HG03442 (cell line): ENCODE measurements around the gene NETO2.
A peak's percentile ranks its signal among the peaks of the same experiment; 100 is the strongest.
"Not testable (repeated sequence)": the region's sequence is repeated elsewhere in the genome, so short reads cannot be mapped to it uniquely, and the experiment has no call there.

Experiments
- ATAC-seq: cut with Tn5 transposase; IDR thresholded peaks from one replicate; pipeline ENCODE4 v1.9.1; 2021; ENCODE audit warnings: mild to moderate bottlenecking, moderate library complexity; ENCODE audit not compliant: unreplicated experiment

Gene NETO2, protein sequence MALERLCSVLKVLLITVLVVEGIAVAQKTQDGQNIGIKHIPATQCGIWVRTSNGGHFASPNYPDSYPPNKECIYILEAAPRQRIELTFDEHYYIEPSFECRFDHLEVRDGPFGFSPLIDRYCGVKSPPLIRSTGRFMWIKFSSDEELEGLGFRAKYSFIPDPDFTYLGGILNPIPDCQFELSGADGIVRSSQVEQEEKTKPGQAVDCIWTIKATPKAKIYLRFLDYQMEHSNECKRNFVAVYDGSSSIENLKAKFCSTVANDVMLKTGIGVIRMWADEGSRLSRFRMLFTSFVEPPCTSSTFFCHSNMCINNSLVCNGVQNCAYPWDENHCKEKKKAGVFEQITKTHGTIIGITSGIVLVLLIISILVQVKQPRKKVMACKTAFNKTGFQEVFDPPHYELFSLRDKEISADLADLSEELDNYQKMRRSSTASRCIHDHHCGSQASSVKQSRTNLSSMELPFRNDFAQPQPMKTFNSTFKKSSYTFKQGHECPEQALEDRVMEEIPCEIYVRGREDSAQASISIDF

DNA sequence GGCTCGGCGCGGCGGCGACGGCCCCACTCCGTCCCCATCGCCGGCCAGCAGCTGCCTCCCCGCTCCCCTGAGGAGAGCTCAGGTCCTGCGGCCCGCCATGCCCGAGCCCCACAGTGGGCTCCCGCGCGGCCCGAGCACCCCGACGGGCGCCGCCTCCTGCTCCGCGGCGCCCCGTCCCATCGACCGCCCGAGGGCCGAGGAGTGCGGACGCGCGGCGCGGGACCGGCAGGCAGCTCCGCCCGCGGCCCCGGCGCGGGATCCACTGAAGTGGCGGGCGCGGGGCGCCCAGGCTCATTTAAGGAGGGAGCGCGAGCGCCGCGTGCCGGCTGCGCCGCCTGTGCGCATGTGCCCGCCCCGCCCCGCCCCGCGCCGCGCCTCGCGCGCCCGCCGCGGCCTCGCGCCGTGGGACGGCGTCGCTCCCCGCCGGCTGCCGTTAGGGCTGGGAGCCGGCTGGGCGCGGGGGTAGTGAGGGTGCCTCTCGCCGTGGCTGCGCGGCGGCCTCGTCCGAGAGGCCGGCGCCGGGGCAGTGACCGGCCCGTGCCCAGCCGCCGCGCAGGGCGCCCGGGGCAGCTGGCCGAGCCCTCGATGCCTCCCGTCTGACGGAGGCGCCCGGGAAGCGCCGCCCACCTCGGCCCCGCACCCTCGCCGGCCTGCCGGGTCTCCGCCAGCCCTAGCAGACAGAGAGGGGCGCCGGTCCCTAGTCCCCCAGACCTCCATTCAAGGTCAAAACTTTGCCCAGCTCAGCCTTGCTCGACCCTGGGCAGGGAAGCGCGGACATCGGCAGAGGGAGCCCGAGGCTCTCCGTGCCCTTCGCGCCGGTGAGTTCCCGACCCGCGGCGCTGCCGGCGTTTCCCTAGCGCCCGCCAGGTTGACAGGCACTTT lies at the start of gene NETO2:
Gene NETO2 (minus strand): TSS at position 269 of the 882 bp plus-strand sequence. CDS start 333 bp downstream, outside the sequence.
- ATAC-seq, result peak; percentile 50

DNA sequence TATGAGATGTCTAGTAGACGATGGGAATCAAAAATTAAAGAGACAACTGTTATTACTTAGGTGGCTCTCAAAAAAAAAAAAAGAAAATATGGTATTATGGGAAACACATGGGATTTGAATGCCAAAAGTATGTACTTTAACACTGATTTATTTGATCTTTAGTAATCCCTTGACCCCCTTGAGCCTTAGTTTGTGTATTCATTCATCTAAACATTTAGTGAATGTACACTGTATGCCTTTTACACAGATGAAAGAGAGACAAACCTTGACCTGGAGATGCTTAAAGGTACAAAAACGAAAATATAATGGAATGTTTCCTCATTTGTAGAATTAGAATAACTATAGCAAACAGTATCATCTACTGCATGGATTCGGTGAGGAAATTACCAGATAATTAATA lies 38.6 kb upstream of the NETO2 start:
- ATAC-seq, result no peak

DNA sequence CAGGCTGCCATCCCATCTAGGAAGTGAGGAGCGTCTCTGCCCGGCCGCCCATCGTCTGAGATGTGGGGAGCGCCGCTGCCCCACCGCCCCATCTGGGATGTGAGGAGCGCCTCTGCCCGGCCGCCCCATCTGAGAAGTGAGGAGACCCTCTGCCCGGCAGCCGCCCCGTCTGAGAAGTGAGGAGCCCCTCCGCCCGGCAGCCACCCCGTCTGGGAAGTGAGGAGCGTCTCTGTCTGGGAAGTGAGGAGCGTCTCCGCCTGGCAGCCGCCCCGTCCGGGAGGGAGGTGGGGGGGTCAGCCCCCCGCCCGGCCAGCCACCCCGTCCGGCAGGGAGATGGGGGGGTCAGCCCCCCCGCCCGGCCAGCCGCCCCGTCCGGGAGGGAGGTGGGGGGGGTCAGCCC lies 37.3 kb upstream of the NETO2 start:
- not testable (repeated sequence) for ATAC-seq

DNA sequence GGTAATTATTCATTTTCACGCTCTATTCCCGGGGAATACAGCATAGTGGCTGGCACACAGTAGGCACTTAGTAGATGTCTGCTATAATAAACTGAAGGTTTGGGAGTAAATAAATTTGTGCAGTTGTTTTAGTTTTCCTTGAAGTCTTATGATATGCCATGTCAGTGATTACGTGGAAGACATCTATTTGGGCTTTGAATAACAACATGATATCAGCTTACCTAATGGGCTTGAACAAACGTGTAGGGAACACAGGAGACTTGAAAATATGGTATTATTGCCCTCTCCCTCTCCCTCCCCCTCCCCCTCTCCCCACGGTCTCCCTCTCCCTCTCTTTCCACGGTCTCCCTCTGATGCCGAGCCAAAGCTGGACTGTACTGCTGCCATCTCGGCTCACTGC lies 36.3 kb upstream of the NETO2 start:
- no peak for ATAC-seq

DNA sequence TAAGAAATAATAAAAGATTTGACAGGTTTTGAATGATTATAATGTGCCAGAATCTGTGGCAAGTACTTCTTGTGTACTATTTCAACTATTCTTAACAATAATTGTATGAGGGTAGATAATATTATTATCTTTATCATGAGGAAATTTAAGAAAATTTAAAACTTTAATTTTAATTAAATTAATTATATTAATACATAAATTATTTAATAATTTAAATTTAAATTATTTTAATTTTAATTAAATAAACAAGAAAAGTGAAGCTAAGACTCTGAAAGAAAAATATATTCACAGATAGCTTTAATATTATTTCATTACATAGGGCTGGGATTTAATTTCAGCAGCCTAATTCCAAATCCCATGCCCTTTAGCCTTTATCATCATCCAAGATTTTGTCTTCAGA lies 31.4 kb upstream of the NETO2 start:
- no peak for ATAC-seq

DNA sequence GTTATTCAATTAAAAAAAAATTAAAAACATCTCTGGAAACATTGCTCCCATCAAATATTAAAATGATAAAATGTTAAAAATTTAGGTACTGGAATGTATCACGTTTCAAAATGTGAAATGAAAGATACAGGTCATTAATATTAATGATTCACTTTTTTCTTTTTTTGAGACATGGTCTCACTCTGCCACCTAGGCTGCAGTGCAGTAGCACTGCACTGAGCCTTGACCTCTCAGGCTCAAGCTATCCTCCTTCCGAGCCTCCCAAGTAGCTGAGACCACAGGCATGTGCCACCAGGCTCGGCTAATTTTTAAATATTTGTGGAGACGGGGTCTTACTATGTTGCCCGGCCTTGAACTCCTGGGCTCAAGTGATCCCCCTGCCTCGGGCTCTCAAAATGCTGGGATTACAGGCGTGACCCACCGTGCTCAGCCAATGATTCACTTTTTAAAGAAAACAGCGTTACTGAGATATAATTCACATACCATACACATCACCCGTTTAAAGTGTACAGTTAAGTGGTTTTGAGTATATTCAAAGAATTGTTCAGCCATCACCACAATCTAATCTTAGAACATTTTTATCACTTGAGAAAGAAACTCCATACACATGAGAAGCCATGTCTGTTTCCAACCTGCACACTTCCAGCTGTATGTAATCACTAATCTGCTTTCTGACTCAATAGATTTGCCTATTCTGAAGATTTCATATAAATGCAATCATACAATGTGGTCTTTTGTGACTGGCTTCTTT lies 19.1 kb upstream of the NETO2 start:
- no peak for ATAC-seq

DNA sequence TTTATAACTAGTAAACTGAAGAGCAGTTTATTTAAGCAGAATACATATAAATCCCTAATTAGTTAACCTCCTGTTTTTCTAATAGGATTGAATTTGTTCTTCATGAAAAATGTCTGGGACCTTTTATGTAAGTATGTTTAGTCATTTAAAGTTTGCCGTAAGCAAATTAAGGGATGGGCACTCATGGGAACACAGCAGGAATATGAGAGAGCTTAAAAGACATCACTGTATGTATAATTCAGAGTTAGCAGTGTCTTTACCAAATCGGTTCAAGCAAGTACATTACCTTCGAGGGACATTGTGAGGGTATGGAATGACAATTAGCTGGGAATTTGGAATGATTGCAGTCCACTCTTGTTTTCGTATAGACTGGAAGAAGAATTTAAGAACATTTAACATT lies 17.7 kb upstream of the NETO2 start:
- ATAC-seq, result no peak

DNA sequence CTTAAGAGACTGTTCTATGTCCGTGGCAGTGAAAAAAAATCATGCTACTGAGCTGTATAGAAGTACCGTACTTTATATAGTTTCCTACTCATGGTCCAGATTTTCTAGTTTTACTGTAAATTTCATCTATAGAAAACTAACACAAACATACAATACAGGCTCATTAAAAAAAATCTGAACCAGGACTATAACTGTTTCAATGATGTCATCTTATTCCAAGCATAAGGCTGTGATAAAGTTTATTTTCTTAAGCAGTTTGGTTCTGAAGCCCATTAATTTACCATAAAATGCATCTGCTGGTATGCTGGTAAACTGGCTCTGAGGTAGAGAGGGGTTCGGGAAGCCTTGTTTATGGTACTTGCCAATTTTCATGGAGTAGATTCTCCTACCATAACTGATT lies 16.7 kb upstream of the NETO2 start:
- ATAC-seq, result no peak

DNA sequence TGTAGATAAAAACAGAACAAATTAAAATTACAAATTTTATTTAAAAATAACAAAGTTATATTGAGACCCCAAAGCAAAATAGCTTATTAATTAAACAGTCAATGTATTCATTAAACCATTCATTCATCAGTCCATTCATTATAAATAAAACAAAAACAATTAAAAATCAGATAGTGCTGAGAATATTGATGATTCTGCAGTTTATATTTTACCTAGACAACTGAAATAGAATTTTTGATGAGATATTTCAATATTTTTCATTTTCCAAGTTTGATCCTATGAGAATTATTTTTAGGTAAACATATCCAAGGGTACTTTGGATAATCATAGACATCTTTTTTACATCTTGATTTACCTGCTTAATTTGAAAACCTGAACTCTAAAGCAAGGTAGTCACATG lies 15.2 kb upstream of the NETO2 start:
- ATAC-seq, result no peak

DNA sequence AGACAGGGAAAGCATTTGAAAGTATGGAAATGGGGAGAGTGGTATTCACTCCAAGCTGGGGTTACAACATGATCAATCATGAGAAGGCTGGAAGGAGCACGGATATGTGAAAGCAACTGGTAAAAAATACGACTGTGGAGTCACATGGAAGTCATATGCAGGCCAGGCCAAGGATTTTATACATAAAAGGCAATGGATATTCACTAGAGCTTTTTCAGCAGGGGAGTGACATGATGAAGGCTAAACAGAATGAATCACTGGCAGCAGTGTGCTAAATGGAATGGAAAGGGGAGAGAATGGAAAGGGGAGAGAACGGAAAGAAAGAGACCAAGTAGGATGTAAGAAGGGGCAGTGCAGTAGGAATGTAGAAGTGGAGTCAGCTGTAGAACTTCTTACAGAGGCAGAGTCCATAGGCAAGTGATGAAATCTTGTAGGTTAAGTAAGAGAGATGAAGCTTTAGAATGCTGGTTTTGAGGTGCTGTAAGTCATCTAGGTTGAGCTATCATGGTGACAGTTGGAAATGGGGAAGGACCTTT lies 13.0 kb upstream of the NETO2 start:
- no peak for ATAC-seq

DNA sequence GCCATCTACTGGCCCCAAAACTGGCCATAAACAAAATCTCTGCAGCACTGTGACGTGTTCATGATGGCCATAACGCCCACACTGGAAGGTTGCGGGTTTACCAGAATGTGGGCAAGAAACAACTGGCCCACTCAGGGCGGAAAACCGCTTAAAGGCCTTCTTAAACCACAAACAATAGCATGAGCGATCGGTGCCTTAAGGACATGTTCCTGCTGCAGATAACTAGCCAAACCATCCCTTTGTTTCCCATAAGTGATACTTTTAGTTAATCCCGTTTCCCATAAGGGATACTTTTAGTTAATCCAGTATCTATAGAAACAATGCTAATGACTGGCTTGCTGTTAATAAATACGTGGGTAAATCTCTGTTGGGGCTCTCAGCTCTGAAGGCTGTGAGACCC lies 8.8 kb upstream of the NETO2 start:
- not testable (repeated sequence) for ATAC-seq

DNA sequence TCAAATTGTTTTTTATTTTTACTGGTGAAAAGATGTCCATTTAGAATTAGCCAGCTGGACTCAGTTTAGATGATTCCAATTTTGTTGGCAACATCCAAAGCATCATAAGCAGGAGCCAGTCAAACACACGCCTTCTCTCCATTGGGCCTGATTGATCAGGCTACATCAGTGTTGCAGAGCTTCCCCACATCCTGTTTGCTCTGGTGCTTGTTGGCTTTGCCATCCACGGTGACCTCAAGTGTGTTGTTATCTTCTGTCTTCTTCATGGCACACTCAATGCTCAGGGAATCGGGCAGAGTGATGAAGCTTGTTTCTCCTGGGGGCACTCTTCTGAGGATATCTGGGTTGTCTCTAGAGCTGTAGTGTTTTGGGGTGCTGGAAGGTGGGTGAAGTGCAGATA lies 6.3 kb upstream of the NETO2 start:
- no peak for ATAC-seq

DNA sequence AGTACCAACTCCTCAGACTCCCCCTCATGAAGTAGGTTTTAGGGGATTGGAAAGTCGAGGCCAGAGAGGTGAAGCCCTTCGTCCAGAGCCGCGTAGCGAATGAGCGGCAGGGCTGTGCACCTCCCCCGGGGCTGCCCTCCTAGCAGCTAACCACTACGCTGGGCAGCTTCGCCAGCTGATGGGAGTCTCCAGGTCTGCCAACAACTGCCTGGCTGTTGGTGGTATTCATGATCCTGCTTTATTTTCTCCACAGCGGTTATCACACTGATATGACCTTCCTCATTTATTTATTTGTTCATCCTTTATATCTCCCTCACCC lies 773 bp upstream of the NETO2 start:
- no peak for ATAC-seq

DNA sequence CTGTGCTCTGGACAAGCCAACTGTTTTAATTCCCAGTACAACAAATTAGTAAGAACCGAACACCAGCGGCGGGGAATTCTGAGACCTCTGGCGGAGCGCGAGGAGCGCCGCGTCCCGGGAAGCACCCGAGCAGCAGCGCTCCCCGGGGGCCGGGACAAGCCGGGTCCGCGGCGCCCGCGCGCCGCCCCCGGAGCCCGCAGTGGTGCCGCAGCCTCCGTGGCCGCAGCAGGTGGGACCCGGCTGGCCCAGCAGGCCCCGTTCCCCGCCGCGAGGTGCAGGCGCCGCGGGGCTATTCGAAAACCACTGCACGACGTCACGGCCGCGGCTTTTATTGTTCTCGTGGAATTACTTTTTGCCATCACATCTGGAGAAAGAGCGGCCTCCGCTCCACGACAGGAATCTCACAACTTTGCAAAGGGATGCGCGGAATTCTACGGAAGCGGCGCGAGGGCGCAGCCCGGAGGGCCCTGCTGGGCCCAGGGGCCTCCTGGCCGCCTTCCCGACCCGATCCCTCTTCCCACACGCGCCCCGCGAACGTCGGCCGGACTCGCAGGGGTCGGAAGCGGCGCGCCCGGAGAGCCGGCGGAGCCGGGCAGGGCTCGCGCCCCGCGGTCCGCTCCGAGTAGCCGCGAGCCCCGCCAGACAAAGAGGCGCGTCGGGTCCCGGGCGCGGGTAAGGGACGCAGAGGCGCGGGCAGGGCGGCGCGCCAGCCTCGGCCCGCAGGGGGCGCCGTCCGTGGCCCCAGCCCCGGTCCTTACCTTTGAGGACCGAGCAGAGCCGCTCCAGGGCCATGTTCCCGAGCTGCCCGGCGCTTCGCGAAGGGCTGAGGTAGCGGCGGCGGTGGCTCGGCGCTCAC lies 696 bp downstream of the NETO2 start:
- ATAC-seq, result peak; percentile 63

DNA sequence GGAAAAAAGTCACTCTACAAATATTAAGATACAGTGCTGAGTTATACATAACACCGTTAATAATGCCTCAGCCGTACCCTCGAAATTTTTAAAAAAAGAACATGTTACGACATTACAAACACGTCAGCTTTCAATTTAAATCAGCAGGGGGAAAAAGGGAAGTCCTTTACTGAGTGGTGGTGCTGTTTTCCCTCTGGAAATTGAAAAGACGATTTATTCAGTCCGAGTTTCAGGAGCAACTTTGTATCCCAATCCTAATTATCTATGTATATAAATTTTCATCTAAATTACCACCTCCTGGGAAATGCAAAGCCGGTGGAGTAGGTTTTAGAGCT lies 1.3 kb downstream of the NETO2 start:
- no peak for ATAC-seq

DNA sequence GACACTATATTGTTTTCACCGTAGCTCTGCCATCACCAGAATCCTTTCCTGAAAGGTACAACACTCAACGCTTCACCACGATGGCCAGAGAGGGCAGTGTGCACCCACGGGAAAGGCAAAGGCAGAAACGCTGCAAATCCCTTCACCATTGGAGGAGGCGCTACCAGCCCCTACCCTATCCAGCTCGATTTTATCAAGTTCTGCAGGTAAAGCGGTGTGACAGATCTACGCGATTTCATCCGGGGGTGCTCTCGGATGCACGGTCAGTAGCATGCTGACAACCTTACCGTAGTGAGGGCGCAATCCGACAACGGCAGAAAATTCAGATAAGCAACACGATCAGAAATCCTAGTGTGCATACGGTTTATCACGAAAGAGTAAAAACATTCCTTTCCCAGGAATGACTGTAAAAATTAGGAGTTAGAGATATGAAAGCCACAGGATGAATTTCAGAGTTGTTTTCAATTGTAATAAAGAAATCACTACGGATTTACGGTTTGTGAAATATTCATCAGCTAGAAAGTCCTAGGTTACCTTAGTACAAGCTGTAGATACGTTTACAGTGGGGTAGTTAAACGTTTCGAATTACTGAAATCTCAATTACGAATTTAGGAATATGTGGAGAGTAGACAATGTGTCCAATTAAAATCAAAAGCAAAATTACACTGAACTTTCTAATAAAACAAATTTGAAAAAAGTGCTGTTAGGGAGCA lies 1.8 kb downstream of the NETO2 start:
- ATAC-seq, result peak; percentile 42

DNA sequence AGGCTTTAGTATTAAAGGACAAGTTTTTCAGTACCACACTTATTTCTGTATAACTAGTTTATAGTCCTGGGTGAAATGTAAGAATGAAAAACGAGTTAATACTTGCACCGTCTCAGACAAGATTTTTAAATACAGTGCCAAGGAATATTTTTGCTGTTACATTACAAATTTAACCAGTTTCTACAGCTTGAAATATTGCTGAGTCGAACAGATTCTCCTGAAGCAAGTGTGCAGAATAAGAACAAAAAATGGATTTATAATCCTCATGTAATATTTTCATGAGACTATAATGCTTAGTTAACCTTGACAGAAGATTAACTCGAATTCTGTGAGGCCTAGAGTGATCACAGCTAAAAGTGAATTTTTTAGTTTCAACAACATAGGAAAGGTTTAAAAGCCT lies 3.1 kb downstream of the NETO2 start:
- ATAC-seq, result no peak

DNA sequence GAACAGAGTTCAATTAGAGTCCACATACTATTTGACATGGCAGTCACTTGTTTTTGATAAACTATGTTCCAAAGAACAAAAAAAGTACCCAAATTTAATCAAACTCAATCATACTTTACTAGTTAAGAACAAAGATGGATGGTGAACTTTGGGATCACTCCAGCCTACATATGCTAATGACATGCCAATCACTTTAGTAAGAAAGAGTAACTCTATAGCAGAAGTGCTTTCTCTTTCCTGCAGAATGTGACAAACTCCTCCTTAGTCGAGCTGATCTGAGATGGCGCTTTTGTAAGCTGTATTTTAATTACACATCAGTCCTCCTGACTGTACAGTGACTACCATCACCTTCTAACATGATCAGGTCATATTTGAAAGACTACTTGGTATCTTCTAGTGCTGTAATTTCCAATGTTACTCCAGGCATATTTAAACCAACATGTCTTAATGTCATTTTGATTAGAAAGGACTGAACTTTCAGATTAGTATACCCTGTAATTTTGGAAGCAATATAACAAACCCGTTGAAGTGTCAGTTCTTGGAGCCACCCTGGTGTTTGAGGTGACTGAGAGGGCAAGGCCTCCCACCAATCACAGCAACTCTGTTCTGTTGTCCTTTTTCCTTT lies 4.1 kb downstream of the NETO2 start:
- ATAC-seq, result no peak

DNA sequence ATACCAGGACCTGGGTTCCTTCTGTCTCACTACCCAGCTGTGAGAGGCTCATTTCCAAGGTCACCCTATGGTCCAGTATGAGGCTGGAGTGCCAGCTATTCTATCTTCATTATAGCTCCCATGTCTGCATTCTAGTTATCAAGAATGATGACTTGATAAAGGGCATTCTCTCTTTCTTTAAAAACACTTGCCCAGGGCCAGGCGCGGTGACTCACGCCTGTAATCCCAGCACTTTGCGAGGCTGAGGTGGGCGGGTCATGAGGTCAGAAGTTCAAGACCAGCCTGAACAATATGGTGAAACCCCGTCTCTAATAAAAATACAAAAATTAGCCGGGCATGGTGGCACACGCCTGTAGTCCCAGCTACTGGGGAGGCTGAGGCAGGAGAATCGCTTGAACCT lies 5.8 kb downstream of the NETO2 start:
- not testable (repeated sequence) for ATAC-seq
